ENCODE data around the gene WDSUB1.

Gene WDSUB1

DNA sequence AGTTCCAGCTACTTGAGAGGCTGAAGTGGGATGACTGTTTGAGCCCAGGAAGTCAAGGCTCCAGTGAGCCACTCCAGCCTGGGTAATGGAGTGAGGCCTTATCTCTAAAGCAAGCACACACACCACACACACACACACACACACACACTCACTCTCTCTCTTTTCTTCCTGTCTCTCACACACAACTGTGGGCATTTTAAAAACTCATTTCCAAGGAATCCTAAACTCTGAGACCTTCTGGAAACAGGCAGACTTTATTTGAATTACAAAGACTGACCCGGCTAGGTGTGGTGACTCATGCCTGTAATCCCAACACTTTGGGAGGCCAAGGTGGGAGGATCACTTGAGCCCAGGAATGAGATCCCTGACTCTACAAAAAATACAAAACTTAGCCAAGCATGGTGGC, 21.3 kb downstream of the WDSUB1 start:
- no peak for DNase-seq

DNA sequence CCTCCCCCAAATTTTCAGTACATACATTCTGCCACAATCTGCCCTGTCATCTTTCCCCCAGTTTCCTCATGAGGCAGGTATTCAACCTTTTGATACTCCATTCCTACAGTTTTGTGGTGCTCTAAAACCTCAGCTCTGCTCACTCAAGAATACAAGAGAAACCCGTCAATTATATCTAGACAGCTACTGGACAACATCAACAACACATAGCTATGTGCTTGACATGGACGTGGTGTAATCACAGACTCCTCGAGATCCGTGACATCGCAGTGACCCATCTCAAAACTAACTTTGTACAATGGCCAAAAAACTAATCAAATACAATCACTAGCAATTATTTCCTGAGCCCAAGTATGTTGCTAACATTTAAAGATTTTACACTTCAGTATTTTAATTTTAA, 23.6 kb downstream of the WDSUB1 start:
- DNase-seq, result no peak

DNA sequence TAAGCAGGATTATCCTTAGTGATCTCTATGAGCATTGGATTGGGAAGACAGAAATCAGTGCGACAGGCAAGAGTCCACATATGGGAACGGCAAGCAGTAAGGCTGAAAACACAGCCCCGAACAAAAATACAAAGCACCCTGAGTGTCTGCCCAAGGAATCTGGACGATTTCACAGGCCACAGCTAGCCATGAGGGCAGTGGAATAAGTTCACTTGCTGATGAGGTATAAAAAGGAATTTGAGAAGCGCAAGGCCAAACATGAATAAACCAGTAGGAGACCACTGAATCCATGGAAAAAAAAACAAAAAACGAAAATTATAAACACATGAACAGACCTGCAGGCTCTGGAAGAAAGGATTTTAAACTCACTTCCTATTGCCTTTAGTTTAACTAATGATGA, 24.3 kb downstream of the WDSUB1 start:
- no peak for DNase-seq

DNA sequence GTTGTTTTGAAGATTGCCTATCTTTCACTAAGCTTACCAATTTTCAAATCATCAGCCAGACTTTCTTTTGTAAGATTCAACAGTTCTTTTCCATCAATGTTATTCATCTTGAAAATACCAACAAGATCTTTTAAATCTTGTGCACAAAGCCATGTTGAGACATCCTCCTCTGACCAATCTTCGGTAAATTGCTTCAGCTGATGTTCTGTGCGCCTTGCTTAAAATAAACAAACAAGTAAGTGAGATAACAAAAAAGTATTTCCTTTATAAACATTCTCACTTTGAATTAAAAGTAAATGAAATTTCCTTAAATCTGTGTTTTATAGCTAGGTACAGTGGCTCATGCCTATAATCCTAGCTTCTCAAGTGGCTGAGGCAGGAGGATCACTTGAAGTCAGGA, 30.3 kb downstream of the WDSUB1 start:
- DNase-seq, result no peak

DNA sequence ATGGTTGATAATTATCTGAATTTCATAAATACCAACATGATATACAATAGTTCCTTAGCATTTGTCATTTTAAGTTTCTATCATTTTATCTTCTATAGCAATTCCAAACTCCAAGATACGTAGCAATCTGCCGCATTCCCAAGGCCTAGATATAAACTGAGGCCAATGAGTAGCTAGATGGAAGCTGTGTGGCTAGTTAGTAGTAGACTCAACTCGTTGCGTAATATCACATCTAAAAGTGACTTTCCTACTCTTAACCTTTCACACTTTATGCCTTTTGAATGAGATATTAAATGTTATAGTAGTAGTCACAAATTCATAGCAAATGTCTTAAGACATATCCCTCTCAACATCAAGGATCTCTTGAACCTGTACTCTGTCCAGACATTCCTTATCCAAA, 33.6 kb downstream of the WDSUB1 start:
- DNase-seq, result no peak

DNA sequence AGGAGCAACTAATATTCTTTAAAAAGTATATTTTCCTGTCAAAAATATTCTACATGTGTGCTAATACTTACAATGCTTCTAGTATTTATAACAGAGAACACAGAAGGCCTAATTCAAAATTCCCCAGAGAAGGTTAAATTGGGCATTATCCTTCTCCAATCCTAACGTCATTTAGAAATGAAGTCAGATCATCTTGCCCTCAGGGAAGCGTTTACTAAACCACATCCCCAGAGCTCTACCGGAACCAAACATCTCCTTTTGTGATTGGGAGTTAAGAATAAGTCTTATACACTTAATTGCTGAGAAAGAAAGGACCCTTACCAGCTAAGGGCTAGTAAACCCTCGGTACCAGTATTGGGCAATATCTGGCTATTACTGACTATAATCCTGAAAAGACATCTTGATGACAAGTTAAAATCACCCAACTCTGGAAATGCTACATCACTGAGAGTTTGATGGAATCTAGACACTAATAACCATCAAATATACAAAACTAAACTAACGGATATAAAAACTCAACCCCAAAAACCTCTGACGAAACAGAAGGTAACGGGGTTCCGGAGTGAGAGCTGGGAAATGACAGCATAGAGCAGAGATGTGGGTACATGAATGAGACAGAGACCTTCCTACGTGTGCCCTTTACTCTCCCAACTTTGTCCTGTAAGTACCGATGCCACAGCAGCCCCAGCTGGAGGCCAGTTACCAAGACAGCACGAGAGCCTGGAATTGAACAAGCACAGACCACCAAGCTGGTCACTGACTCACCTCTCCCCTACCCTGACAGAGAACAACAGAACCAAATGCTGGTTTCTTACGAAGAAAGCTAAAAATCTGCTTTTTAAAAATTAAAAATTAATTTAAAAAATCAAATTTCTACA, 35.0 kb downstream of the WDSUB1 start:
- DNase-seq, result no peak

DNA sequence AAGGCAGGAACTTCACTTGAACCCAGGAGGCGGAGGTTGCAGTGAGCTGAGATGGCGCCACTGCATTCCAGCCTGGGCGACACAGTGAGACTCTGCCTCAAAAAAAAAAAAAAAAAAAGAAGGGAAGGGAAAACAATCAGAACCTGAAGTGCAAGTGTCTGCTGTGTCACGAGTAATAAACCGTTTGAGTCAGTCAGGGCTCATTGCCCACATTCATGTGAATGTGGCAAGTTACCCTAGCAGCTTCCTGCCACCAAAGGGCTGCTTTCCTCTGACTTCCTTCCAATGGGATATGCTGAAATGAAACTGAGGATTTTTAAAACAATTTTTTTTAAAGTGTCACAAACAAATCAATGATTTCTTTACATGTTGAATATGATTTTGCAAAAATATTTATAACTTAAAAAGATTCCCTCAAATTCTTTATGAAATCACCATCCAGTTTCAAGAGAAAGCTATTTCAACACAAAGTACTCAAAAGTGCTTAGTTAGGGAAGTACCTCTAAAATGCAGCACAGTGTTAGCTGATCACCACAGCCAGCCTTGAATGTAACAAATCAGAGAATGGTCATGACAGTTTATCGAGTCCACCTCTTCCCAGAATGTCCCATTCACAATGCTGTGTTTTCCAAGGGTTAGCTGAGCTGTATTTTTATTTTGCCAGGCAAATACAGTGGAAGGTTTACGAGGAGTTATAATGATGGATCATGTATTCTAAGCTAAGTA, 36.4 kb downstream of the WDSUB1 start:
- no peak for DNase-seq

DNA sequence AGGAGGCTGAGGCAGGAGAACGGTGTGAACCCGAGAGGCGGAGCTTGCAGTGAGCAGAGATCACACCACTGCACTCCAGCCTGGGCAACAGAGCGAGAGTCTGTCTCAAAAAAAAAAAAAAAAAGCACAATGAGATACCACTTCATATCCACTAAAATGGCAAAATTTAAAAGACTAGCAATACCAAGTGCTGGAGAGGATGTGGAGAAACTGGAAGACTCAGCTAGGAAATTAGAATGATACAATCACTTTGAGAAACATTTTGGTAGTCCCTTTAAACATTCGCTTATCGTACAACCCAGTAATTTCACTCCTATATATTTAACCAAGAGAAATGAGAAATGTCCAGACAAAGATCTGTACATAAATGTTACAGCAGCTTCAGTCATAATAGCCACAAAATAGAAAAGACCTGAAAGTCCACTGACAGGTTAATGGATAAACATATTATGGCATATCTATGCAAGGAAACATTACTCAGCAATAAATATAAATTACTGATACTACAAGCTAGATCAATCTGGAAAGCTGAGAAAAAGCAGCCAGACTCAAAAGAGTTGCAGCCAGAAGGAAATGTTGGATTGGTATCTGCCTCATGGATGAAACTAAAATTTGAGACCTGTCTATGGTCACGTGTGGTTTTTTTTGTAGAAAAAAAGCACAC, 40.0 kb downstream of the WDSUB1 start:
- DNase-seq, result no peak

DNA sequence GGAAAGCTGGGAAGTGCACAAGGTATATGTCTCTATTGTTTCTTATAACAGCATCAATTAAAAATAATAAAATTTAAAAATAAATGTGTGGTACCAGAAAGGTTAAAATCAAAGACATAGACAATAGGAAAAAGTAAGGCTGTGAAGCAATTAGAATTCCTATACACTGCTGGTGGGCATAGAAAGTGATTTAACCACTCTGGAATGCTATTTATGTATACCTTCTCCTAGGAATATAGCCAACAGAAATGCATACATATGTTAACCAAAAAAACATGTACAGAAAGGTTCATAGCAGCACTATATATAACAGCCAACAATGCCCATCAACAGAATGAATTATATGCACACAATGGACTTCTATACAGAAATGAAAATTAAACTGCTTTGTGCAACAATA, 43.0 kb downstream of the WDSUB1 start:
- DNase-seq, result no peak

DNA sequence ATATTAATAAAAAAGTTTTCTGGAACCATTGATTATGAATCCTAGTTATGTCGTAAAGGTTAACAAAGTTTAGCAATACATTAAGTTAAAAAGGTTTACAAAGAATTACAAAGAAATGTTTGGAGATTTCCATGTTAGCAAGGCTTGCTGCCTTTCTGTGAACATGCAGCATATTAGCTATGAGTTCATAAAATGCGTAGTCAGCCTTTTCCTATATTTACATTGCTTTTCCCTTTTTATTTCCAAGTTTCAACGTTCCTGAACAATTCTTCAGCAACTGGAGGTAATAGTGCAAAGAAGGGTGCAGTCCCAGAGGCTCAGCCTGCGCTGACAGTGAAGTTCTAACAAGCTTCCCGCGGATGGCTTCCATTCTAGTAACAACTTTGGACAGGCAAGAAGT, 51.6 kb downstream of the WDSUB1 start:
- no peak for DNase-seq

DNA sequence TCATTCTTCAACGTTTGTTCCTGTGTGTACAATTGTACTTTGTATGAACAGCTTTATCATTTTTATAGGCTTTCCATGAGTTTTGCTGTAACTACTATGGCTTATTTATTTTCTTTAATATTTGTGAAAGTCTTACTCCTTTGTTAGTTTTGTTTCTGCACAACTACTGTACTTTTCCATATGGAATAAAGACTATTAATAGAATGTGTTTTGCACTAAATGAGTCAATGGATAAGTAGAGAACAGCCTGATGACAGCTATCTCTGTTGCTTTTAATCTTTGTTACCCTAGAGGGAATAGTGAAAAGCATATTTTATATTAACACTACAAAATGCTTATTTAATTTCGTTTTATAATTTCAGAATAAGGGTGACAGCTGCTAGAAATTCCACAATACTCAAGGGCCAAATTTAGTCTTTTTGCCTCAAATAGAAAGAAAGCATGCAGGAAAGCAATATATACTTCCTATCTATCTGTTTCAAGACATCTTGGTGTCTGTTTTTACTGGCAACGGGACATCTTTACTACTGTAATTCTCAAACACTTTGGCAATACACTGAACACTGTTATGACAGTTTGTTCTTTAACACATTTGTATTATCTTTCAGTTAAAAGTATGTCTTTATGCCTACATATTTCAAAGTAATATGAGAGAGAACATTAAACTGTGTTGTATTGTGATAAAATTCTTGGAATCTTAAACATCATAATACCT, 53.9 kb downstream of the WDSUB1 start:
- no peak for DNase-seq

DNA sequence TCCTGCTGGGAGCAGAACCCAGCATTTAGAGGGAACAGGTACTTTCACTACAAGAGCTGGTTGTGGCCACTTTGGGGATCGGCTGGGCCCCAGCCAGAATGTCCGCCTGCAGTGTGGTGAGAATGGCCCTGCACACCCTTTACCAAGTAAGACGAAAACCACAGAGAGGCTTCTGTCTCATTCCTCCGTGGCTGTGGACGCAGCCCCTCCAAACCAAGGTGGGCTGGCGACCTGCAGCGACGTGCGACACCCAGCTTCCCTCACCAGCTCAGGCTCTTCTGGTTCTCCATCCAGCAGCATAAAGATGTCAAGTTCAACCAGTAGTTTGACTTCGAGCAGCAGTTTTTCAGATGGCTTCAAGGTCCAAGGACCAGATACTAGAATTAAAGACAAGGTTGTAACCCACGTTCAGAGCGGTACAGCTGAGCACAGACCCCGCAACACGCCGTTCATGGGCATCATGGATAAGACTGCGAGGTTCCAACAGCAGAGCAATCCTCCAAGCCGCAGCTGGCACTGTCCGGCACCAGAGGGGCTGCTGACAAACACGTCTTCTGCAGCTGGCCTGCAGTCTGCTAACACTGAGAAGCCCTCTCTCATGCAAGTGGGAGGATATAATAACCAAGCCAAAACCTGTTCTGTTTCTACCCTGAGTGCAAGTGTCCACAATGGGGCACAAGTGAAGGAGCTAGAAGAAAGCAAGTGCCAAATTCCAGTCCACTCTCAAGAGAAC, 56.2 kb downstream of the WDSUB1 start:
- no peak for DNase-seq

DNA sequence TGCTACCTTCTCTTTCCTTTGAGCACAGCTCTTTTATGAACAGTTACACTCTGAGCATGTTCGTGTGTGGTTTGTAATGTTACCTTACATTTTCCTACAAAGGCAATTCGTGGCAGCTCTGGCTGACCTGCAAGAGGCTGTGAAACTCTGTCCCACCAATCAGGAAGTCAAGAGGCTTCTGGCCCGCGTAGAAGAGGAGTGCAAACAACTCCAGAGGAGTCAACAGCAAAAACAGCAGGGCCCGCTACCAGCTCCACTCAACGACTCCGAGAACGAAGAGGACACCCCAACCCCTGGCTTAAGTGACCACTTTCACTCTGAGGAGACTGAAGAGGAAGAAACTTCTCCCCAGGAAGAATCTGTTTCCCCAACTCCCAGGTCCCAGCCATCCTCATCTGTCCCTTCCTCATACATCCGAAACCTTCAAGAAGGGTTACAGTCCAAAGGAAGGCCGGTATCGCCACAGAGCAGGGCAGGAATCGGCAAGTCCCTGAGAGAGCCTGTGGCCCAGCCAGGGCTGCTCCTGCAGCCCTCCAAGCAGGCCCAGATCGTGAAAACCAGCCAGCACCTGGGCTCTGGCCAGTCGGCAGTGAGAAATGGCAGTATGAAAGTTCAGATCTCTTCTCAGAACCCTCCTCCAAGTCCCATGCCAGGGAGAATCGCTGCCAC, 56.9 kb downstream of the WDSUB1 start:
- DNase-seq, result no peak

DNA sequence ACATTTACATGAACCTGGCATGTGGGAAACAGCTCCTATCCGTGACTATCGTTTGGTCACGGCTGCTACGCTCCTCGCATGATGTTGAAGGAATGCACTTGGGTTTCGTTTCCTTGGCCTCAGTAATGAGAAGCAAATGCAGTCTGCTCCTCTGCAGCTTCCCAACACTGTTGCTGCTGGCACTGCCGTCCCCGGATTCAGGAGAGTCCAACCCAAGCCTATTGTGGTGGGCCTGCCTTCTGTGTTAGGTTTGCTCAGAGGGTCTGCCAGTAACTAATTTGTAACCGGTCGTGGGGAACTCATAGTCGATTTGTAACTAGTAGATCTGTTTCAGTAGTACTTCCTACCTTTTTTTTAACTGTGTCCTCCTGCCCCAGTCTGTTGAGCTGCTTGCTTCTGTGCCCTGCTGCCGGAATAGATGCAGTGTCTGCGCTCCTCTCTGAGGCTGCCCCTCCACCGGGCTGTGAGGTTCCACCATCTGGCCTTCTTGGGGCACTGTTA, 58.4 kb downstream of the WDSUB1 start:
- DNase-seq, result no peak

DNA sequence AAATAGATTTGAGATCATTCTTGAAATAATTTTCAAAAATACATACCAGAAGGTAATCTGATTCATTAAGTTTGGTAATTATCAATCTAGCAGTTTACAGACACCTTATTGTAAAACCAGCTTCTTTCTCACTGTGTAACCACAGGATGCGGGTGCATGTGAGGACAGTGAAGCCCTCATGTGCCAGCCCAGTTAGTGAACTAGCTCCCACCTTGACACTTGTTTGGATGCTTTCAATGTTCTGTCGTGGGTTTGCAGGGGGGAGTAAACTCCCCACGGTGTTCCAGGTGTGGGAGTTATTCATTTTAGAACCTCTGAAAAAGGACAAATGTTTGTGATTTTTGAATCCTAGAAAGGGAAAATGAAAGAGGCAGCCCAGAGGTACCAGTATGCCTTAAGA, 59.0 kb downstream of the WDSUB1 start:
- no peak for DNase-seq

DNA sequence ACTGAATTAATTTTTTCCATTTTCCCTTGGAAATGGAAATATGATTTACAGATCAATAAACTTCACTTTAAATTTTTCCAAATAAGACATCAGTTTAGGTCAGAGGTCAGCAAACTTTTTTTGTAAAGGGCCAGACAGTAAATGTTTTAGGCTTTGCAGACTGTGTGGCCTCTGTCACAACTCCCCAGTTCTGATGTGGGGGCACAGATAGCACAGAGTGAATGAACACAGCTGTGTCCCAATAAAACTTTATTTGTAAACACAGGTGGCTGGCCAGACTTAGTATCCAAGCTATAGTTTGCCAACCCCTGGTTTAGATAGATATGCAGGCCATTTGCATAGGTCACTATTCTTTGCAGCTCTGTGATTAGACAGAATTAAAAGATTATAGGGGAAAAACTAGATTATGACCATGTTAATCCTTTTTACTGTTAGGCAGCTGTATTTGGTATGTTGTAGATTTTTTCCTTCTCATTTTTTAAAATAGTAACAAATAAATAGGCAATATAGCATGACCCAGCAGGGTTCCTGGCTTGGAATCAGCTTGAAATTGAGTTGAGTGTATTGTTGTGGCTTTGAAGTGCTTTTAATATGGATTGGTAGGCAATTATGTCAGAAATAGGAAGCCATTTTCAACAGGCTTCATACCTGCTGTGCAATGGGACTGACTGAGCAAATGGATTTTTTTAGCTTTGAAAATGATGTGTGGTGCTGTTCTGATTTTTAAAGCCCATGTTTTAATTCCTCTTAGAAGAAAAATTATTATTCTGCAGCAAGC, 59.7 kb downstream of the WDSUB1 start:
- no peak for DNase-seq

DNA sequence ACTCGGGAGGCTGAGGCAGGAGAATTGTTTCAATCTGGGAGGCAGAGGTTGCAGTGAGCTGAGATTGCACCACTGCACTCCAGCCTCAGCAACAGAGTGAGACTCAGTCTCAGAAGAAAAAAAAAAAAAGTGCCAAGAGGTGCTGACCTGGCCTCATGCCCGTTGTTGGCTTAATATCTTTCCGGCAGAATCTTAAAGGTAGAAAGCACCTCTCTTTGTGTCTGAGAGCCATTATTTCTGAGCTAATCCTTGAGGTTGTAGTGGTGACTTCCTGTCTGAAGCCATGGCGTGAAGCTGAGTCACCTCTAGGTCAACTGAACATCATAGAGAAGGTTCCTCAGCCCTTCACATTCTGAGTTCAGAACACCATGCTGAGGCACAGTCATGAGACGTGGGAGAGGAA, 60.4 kb downstream of the WDSUB1 start:
- peak; percentile 18 for DNase-seq

DNA sequence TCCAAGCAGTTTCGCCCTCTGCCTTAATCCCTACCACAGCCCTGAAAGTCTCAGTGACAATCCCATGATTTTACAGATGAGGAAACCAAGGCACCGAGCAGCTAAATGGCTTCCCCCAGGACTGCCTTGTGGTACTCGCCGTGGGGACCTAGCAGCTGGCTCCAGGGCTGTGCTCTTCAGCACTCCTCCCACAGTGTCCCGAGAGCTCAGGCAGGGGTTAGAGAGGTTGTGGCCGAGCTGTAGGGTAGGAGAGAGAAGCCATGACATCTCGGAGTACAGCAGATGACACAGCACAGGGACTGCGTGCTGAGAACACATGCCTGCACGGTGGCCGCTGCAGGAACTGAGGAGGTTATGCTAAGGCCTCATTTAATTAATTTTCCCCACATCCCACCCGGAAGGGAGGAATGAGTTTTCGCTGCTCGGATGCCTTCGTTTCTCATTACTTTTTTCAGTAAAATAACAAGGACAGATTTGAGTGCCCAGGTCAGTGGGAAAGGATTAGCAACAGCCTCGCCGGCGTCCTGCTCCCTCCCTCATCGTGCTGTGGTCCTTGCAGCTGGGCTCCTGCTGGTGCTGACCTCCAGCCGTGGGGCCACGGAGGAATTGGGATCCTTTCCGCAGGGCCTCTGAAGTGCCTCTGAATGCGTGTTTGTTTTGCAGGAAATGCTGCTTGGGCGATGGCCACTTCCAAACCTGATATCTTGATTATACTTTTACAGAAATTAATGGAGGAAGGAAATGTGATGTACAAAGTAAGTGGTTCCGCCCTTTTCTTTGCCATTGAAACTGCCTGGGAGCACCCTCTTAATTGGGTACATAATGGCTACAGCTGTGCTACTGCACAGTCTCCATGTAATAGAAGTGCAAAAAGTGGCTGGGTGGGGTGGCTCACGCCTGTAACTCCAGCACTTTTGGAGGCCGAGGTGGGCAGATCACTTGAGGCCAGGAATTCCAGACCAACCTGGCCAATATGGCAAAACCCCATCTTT, 61.2 kb downstream of the WDSUB1 start:
- DNase-seq, result no peak

DNA sequence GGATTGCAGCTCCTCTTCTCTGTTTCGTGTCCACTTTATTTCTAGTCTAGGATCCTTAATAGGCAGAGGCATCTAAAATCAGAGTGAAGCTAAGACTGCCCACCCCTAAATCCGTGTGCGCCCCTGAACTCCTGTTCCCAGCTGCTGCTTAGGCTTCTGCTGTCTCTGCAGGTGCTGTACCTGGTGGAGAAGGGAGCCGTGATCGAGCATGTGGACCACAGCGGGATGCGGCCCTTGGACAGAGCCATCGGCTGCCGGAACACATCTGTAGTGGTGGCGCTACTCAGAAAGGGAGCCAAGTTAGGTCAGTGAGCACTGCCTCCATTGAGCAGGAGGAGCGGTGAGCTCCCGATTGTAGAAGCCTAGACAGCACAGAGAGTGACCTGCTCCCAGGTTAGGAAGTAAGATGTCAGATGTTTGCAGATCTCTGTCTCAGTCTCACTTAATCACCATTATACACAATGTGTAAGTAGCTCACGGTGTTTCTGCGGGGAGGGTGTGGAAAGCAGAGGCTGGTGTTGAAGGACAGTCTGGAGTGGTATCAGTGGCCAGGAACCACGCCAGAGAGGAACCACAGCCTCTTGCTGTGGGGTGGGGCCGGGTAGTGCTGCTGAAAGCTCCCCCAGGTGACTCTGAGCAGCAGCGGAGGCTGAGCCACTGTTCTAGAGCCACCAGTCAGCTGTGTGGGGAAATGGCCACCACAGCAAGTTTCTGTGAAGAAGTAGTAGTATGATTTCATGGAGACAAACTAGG, 62.3 kb downstream of the WDSUB1 start:
- no peak for DNase-seq
